ENCODE data around the gene ZP4. TPM values are rescaled to one million over a fixed set of nuclear protein-coding genes. Genes with fewer than 3 reads are reported as not detected.

The ZP4 gene
- total RNA-seq, 1 donor, result not detected

GRCh38 chr1:237913345-237913744 lies 22.6 kb upstream of the ZP4 start:
- no peak overlapping the region for H3K4me3 ChIP-seq (ENCODE audit: low read depth, low read length)
- no peak for DNase-seq (ENCODE audit: low read depth)
- no peak for TF ChIP-seq CTCF (IDR thresholded peaks at IDR 0.05; ENCODE audit: insufficient read depth, low read depth, low read length)

GRCh38 chr1:237911911-237912310 lies 21.2 kb upstream of the ZP4 start:
- no peak overlapping the region for H3K4me3 ChIP-seq (ENCODE audit: low read depth, low read length)
- TF ChIP-seq CTCF (IDR thresholded peaks at IDR 0.05; ENCODE audit: insufficient read depth, low read depth, low read length), result no peak
- no peak for DNase-seq (ENCODE audit: low read depth)

- no peak overlapping the region for H3K4me3 ChIP-seq (ENCODE audit: low read depth, low read length)
- TF ChIP-seq CTCF (IDR thresholded peaks at IDR 0.05; ENCODE audit: insufficient read depth, low read depth, low read length), result no peak
- no peak for DNase-seq (ENCODE audit: low read depth)
These were observed 20.1 kb upstream of the ZP4 start for GRCh38 chr1:237910834-237911233.

GRCh38 chr1:237903961-237904360 lies 13.2 kb upstream of the ZP4 start:
- TF ChIP-seq CTCF (IDR thresholded peaks at IDR 0.05; ENCODE audit: insufficient read depth, low read depth, low read length), result no peak
- no peak for DNase-seq (ENCODE audit: low read depth)

GRCh38 chr1:237902960-237903743 lies 12.4 kb upstream of the ZP4 start:
- no peak for TF ChIP-seq CTCF (IDR thresholded peaks at IDR 0.05; ENCODE audit: insufficient read depth, low read depth, low read length)
- no peak for DNase-seq (ENCODE audit: low read depth)
- H3K4me3 ChIP-seq (ENCODE audit: low read depth, low read length), result no peak overlapping the region

More at GRCh38 chr1:237903961-237904360, 13.2 kb upstream of the ZP4 start:
- no peak overlapping the region for H3K4me3 ChIP-seq (ENCODE audit: low read depth, low read length)

GRCh38 chr1:237901299-237901934 lies 10.7 kb upstream of the ZP4 start:
- peak; percentile 27 for TF ChIP-seq CTCF (IDR thresholded peaks at IDR 0.05; ENCODE audit: insufficient read depth, low read depth, low read length)
- H3K4me3 ChIP-seq (ENCODE audit: low read depth, low read length), result no peak overlapping the region
- no peak for DNase-seq (ENCODE audit: low read depth)
